HG02571 (cell line): ENCODE results near the gene SCAPER.
"Not testable (repeated sequence)": the region's sequence is repeated elsewhere in the genome, so short reads cannot be mapped to it uniquely, and the experiment has no call there.

Source experiments
- ATAC-seq: cut with Tn5 transposase; IDR thresholded peaks from one replicate; pipeline ENCODE4 v1.9.1; 2021; ENCODE audit warnings: mild to moderate bottlenecking, moderate library complexity; ENCODE audit not compliant: unreplicated experiment

Gene SCAPER

GRCh38 chr15:76502678-76503077 lies 402.5 kb downstream of the SCAPER start:
- ATAC-seq: no peak

- ATAC-seq: not testable (repeated sequence)
These were observed 403.0 kb downstream of the SCAPER start for GRCh38 chr15:76502185-76502584.

- ATAC-seq: no peak
These were observed 403.4 kb downstream of the SCAPER start for GRCh38 chr15:76501726-76502125.

- ATAC-seq: no peak
These were observed 404.1 kb downstream of the SCAPER start for GRCh38 chr15:76501011-76501410.

GRCh38 chr15:76495487-76495886 lies 409.7 kb downstream of the SCAPER start:
- ATAC-seq: no peak

- ATAC-seq: no peak
These were observed 412.6 kb downstream of the SCAPER start for GRCh38 chr15:76492538-76492937.

- ATAC-seq: no peak
These were observed 421.4 kb downstream of the SCAPER start for GRCh38 chr15:76483752-76484151.

GRCh38 chr15:76483018-76483417 lies 422.1 kb downstream of the SCAPER start:
- no peak for ATAC-seq

- ATAC-seq: no peak
These were observed 424.9 kb downstream of the SCAPER start for GRCh38 chr15:76480267-76480666.

GRCh38 chr15:76470691-76471090 lies 434.4 kb downstream of the SCAPER start:
- ATAC-seq: no peak

- no peak for ATAC-seq
These were observed 436.4 kb downstream of the SCAPER start for GRCh38 chr15:76468722-76469121.

GRCh38 chr15:76467136-76467535 lies 438.0 kb downstream of the SCAPER start:
- ATAC-seq: no peak

- no peak for ATAC-seq
These were observed 439.4 kb downstream of the SCAPER start for GRCh38 chr15:76465728-76466127.

GRCh38 chr15:76464247-76464646 lies 440.9 kb downstream of the SCAPER start:
- ATAC-seq: no peak

GRCh38 chr15:76460871-76461270 lies 444.3 kb downstream of the SCAPER start:
- ATAC-seq: no peak

- no peak for ATAC-seq
These were observed 444.8 kb downstream of the SCAPER start for GRCh38 chr15:76460347-76460746.

GRCh38 chr15:76451540-76451939 lies 453.6 kb downstream of the SCAPER start:
- no peak for ATAC-seq

GRCh38 chr15:76449455-76449854 lies 455.7 kb downstream of the SCAPER start:
- no peak for ATAC-seq

GRCh38 chr15:76448755-76449154 lies 456.4 kb downstream of the SCAPER start:
- ATAC-seq: no peak

GRCh38 chr15:76447728-76448441 lies 457.3 kb downstream of the SCAPER start:
- ATAC-seq: no peak

- no peak for ATAC-seq
These were observed 464.7 kb downstream of the SCAPER start for GRCh38 chr15:76440441-76440840.

GRCh38 chr15:76439542-76439941 lies 465.6 kb downstream of the SCAPER start:
- ATAC-seq: no peak

GRCh38 chr15:76433798-76434400 lies 471.2 kb downstream of the SCAPER start:
- ATAC-seq: no peak
